NAMALWA (cell line): ENCODE measurements around the gene APOA1.
A peak's percentile ranks its signal among the peaks of the same experiment; 100 is the strongest.

ENCODE experiments used
- DNase-seq: peaks from one replicate; pipeline ENCODE4 v3.0.0-alpha.2; 2015; ENCODE audit warnings: low spot score

Gene APOA1

GRCh38 chr11:116837231-116838091, at the start of gene APOA1:
Gene APOA1 (minus strand): TSS chr11:116837622. CDS start chr11:116837387, 235 bp downstream.
- DNase-seq = no peak

DNA sequence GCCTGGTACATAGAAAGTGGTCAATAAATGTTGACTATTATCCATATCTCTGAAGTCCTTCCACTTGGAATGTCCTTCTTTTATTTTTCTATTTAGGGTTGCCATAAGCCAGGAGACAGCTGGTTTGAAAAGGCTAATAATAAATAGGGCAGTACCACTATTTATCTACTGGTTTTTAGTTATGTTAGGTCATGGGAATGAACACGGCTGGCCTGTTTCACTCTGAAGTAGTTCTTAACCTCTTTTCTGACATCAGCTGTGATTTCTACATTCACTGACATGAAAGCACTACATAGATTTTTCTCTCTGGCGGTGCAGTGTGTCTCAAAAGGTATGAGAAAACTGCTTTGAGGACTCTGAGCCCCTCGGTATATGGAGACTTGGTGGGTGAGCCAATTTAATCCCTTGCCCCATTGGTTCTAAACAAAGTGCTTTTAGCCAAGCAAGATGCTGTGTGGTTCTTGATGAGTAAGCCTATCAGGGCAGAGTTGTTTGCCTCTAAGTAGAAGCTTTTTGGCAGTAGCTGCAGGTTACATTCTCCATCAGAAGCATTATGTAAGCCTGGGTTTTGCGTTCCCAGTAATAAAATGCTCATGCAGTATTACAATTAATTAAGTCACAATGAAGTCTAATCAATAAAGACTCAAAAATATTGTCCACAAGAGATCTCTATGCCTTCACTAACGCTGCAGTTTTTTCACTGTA, 48.7 kb upstream of the APOA1 start:
- DNase-seq = no peak

GRCh38 chr11:116882386-116882785, 45.0 kb upstream of the APOA1 start:
- DNase-seq = no peak

DNA sequence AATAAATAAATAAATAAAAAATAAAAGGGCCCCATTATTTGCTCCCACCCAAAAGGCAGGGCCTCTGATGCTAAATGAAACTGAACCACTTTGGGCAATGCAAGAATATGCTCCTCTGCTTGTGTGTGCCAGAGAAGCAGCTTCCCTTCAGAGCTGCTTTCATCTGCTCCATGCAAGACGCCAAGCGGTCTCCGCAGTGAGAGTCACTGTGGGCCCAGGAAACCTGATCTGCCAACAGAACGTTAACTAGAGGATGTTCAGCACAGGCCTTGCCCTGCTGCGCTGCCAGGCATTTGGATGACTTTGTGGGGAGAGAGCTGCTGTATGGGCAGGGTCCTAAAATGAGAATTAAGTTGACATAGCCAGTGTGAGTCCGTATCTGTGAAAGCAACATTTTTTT, 43.7 kb upstream of the APOA1 start:
- no peak for DNase-seq

- DNase-seq = peak; percentile 75
Observed at GRCh38 chr11:116879800-116880625, 42.6 kb upstream of the APOA1 start.

- no peak for DNase-seq
Observed at GRCh38 chr11:116876656-116877055, 39.2 kb upstream of the APOA1 start.

GRCh38 chr11:116875194-116875593, 37.8 kb upstream of the APOA1 start:
- DNase-seq = no peak

DNA sequence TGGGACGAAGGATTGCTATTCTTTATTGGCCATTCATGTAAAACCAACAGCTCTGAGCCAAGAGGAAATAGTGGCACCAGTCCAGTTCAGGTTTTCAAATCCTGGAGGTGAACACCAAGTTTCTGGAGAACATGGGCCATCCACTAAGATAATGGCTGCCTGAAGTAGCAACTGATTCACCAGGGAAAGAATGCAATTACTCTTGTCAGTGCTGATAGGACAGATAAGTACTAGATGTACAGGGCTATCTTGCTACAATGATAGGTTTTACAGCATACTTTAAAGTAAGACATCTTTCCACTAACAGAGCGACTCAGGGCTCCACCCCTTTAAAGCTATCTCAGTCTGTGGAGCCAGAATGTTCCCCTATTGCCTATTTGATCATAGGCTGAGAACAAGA, 36.8 kb upstream of the APOA1 start:
- DNase-seq = no peak

- no peak for DNase-seq
Observed at GRCh38 chr11:116873381-116873780, 36.0 kb upstream of the APOA1 start.

DNA sequence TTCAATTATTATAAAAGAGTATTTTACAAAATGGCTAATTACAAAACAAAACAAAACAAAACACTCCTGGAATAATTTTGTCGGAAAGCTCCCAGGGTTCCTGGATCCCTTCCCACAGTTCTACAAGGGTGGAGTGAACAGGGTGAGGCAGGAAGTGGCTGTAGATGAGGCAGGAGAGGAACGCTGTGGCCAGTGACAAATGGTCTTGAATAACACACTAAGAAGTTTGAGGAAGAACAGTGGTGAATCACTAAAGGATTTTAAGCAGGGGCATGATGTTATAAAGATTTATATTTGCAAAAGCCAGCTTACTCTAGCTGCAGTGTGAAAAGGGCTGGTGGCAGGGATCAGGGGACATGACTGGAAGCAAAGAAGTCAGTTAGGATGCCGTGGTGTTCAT, 33.8 kb upstream of the APOA1 start:
- no peak for DNase-seq

- DNase-seq = no peak
Observed at GRCh38 chr11:116870054-116870453, 32.6 kb upstream of the APOA1 start.

- DNase-seq = no peak
Observed at GRCh38 chr11:116869610-116870009, 32.2 kb upstream of the APOA1 start.

DNA sequence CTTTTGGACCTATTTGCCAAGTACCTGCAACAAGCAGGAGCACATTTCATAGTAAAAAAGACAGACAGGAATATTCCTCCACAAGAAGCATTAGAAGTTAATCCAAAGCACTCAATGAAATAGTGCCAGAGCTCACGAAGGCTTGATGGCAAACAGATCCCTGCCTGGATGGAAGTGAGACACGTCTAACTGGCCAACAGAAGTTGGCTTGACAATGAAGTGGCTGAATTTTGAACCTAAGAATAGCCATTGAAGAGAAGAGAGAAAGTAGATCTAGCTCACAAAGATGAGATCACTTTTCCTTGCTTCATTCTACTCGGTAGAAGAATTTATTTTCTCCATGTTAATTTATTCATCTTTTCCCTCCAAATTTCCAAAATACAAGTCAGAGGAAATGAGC, 30.6 kb upstream of the APOA1 start:
- no peak for DNase-seq

- DNase-seq = no peak
Observed at GRCh38 chr11:116867619-116868018, 30.2 kb upstream of the APOA1 start.

DNA sequence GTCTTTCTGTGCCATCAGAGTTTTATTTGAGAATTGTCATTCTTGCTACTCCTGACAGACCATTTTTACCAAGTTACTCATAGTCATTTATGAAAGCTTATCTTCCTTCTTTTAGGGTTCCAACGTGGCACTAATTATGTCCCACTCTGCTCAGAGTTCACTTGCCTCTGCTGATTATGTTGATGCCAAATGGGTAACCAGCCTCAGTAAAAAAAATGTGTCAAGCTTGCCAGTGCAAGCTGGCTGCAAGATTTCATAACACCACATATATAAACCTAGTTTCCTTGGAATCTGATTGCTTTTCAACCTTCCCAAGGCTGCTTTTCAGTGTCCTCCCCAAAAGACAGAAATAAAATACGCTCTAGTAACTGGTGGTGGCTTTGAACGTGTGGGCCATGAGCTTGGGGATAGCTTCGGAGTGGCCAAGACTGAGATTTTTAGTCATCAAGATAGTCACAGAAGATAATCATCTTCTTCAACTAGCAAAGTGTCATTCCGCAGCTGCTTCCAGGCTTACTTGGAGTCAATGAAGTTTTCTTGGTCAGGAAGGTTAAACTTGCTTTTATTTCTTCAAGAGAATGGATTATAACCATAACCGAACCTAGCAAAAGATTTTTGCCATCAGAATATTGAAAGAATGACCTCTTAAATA, 29.5 kb upstream of the APOA1 start:
- no peak for DNase-seq

DNA sequence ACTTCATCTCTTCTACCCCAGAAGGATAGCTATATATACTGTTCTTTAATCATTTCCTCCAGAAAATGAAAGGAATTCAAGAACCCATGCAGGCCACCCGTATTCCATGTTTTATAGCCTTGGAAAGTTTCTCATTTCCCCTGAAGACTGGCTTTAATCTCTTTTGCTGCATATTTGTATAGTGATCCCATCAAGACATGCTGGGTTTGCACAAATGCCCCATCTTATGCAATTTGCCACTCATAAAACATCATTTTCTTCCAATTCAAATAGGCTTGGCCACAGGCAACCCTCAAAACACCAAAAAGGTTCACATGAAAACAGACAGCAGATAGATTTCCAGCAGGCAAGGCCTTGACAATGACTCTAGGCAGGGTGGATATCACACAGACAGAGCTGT, 28.3 kb upstream of the APOA1 start:
- DNase-seq = no peak

DNA sequence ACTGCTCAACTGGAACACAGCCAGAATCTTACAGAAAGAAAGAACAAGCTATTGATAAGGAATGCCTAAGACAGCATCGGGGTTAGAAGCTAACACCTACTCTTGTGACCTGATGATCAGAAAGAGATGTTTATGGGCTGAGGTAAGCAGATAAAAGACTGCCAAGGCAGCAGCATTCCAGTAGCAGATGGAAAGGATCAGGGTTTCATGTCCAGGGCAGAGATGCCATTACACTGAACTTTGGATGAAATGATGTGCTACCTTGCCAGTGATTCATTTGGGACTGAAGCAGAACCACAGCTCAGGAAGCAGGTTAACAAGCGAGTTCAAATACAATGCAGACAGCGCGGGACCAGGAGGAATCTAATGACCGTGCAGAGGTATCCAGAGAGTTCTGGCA, 27.1 kb upstream of the APOA1 start:
- no peak for DNase-seq

DNA sequence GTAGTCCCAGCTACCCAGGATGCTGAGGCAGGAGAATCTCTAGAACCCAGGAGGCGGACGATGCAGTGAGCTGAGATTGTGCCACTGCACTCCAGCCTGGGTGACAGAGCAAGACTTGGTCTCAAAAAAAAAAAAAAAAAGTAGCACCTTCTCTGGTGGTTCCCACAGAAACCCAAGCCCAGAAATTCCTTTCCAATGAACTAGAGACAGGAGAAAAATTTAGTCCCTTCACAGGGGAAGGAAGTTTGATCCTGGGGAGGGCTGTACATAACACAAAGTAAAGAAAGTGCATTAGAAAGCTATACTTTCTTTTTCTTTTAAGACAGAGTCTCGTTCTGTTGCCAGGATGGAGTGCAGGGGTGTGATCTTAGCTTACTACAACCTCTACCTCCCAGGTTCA, 25.5 kb upstream of the APOA1 start:
- DNase-seq = no peak

GRCh38 chr11:116862185-116862584, 24.8 kb upstream of the APOA1 start:
- no peak for DNase-seq

DNA sequence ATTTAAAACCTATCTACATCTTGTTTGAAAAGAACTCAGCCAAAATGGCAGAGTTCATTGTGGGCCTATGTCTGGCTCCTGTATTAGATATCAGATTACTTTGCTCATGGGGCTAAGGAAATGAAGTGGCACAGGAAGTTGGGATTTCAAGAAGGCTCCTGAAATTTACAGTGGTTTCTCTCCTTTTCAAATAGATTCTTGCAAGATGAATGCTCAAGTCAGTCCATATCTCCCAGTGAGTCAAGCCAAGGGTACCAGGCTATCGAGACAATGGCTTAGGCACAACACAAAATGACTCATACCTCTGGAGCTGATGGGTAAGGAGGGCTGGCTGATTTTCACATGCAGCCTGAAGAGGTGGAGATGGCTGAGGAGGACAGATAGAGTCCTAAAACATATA, 24.1 kb upstream of the APOA1 start:
- DNase-seq = no peak

- DNase-seq = no peak
Observed at GRCh38 chr11:116860303-116860702, 22.9 kb upstream of the APOA1 start.

GRCh38 chr11:116859175-116859574, 21.8 kb upstream of the APOA1 start:
- DNase-seq = no peak
